ENCODE results near the gene NECAP2.
A peak's percentile ranks its signal among the peaks of the same experiment; 100 is the strongest.
"Not testable (repeated sequence)": the region's sequence is repeated elsewhere in the genome, so short reads cannot be mapped to it uniquely, and the experiment has no call there.

The NECAP2 gene

DNA sequence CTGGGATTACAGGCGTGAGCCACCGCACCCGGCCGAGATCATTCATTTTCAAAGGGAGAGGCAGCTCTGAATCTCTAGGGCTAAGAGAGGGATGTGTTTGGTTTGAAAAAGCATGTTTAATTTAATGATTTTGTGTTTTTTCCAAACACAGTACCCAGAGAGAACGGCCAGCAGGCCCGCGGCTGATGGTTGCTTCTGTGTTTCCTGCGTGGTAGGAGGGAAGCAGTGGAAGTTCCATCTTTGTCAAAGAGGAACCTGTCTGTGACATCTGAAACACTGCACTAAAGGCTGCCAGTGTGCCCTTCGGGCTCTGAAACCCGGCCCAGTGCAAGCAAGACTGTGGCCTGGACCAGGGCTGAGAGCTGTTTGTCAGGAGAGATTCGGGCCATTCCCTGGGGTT is 59.9 kb downstream of the NECAP2 start:
- not testable (repeated sequence) for DNase-seq

- DNase-seq: not testable (repeated sequence)
Measured at GRCh38 chr1:16500975-16501374, 60.5 kb downstream of the NECAP2 start.

- not testable (repeated sequence) for DNase-seq
Measured at GRCh38 chr1:16501446-16501845, 60.9 kb downstream of the NECAP2 start.

GRCh38 chr1:16503494-16503893 is 63.0 kb downstream of the NECAP2 start:
- DNase-seq: no peak

- not testable (repeated sequence) for DNase-seq
Measured at GRCh38 chr1:16505870-16506269, 65.3 kb downstream of the NECAP2 start.

GRCh38 chr1:16506364-16507136 is 66.0 kb downstream of the NECAP2 start:
- peak; percentile 4 for DNase-seq

DNA sequence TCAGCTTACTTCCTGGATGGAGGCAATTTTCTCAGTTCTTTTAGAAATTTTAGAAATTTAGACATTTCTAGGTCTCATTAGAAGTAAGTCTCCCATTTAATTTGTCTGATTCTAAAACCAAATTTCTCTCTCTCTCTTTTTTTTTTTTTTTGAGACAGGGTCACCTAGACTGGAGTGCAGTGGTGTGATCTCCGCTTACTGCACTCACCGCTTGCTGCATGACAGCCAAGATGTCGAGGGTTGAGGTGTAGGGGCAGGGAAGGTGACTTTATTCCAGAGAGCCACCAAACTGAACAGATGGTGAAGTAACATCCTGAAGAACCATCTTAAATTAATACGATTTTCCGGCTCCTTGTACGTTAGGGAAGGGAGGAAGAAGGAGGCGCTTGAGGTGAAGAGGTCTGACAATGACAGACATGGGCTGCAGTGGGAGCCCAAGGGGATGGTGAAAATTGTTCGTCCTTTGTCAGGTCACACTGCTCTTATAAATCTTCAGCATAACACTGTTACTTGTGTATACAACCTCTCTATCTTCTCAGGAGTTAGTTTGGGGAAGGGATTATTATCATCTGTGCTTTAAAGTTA is 68.4 kb downstream of the NECAP2 start:
- not testable (repeated sequence) for DNase-seq
